Fibroblast of lung (primary cell): Measurements from ENCODE around the gene PPIL6. TPM values are rescaled to one million over a fixed set of nuclear protein-coding genes. Genes with fewer than 3 reads are reported as not detected.

ENCODE experiments used
- DNase-seq, 2 donors: peaks; one replicate each; pipeline versions ENCODE4 v3.0.0 to v3.0.0-alpha.2; 2010; ENCODE audit warnings: low read depth in 2 of 2
- H2AFZ ChIP-seq: 2 replicates; pipeline ENCODE4 v1.5.1; 2012; ENCODE audit warnings: low read length, control low read depth, inconsistent platforms
- H3K27ac ChIP-seq: 2 replicates; pipeline ENCODE4 v1.5.1; 2011; ENCODE audit warnings: low read length, control low read depth; ENCODE audit not compliant: insufficient read depth
- H3K27me3 ChIP-seq: 2 replicates; pipeline ENCODE4 v1.5.1; 2011; ENCODE audit warnings: mild to moderate bottlenecking, low read length; ENCODE audit not compliant: control insufficient read depth, insufficient read depth
- H3K36me3 ChIP-seq: 2 replicates; pipeline ENCODE4 v1.5.1; 2011; ENCODE audit warnings: low read length; ENCODE audit not compliant: control insufficient read depth, insufficient read depth
- H3K4me1 ChIP-seq: 2 replicates; pipeline ENCODE4 v1.5.1; 2011; ENCODE audit warnings: low read length; ENCODE audit not compliant: control insufficient read depth, insufficient read depth; ENCODE audit errors: extremely low read depth
- H3K4me2 ChIP-seq: 2 replicates; pipeline ENCODE4 v1.5.1; 2011; ENCODE audit warnings: low read length, control low read depth; ENCODE audit not compliant: insufficient read depth; ENCODE audit errors: extremely low read depth
- H3K4me3 ChIP-seq, 4 experiments: fragments of 200-600 bp in 1 of 4; sonication (generic) in 1 of 4; replicated peaks in 1 of 4; 2 replicates each; pipeline ENCODE4 v1.5.1; 2011 to 2016; ENCODE audit warnings: low read length in 4 of 4, low read depth in 3 of 4, mild to moderate bottlenecking in 3 of 4, control low read depth in 2 of 4, inconsistent platforms in 1 of 4, mixed read lengths in 1 of 4; ENCODE audit not compliant: insufficient read depth in 1 of 4; ENCODE audit errors: control extremely low read depth in 1 of 4
- H3K79me2 ChIP-seq: 2 replicates; pipeline ENCODE4 v1.5.1; 2012; ENCODE audit warnings: mild to moderate bottlenecking, low read length, inconsistent platforms; ENCODE audit not compliant: control insufficient read depth, insufficient read depth
- H3K9ac ChIP-seq: 2 replicates; pipeline ENCODE4 v1.5.1; 2011; ENCODE audit warnings: mild to moderate bottlenecking, low read length, control low read depth; ENCODE audit not compliant: insufficient read depth
- H3K9me3 ChIP-seq: 2 replicates; pipeline ENCODE4 v1.5.1; 2012; ENCODE audit warnings: low read depth, low read length; ENCODE audit not compliant: control insufficient read depth, insufficient read depth
- H4K20me1 ChIP-seq: 2 replicates; pipeline ENCODE4 v1.5.1; 2011; ENCODE audit warnings: low read length; ENCODE audit not compliant: control insufficient read depth, insufficient read depth; ENCODE audit errors: extremely low read depth
- EZH2 ChIP-seq: IDR thresholded peaks from 2 replicates; pipeline ENCODE4 v1.5.1; 2012; ENCODE audit warnings: low read length, control low read depth, mild to moderate bottlenecking; ENCODE audit errors: missing control alignments
- polyA plus RNA-seq, 2 donors: library from polyadenylated mRNA; depleted of rRNA in 1 of 2; stranded (reverse) in 1 of 2; unstranded in 1 of 2; fragments of >200 nt; gene quantifications; 2 replicates each; pipeline ENCODE4 v1.2.1, GENCODE V29; 2011 to 2012; ENCODE audit warnings: missing spikeins in 1 of 2
- total RNA-seq: library from RNA; depleted of rRNA; stranded (reverse); fragments of >200 nt; gene quantifications from 2 replicates; pipeline ENCODE4 v1.2.1, GENCODE V29; 2014
- TF ChIP-seq, protein P1 (sequence below), 2 donors: IDR thresholded peaks in 1 of 2; conservative IDR thresholded peaks in 1 of 2; 1 replicate in 1 of 2; 2 replicates in 1 of 2; pipeline ENCODE4 v1.5.1; 2011 to 2012; ENCODE audit warnings: low read length in 2 of 2, control low read depth in 1 of 2, inconsistent platforms in 1 of 2, low read depth in 1 of 2, mild to moderate bottlenecking in 1 of 2

The PPIL6 gene
- total and polyA plus RNA-seq, 2 donors (not counting 1 experiment from before 2014, with no cell fraction given) = 0.78 to 5.0 TPM

GRCh38 chr6:109396046-109396718 lies 44.2 kb downstream of the PPIL6 start:
- Histone ChIP-seq H3K4me1 (no peaks in the 10 kb centered on the region), H3K36me3 (no peaks in the 10 kb centered on the region), H2AFZ (no peak overlapping the region), H3K9ac (no peak overlapping the region), H3K4me3 (no peak overlapping the region), H4K20me1 (no peaks in the 10 kb centered on the region), H3K27ac (no peak overlapping the region), H3K4me2 (no peak overlapping the region), H3K79me2 (no peaks in the 10 kb centered on the region), H3K9me3 (no peaks in the 10 kb centered on the region), H3K27me3 (no peaks in the 10 kb centered on the region)
- no peak for DNase-seq
- TF ChIP-seq EZH2 = no peak
- TF ChIP-seq, protein P1, sequence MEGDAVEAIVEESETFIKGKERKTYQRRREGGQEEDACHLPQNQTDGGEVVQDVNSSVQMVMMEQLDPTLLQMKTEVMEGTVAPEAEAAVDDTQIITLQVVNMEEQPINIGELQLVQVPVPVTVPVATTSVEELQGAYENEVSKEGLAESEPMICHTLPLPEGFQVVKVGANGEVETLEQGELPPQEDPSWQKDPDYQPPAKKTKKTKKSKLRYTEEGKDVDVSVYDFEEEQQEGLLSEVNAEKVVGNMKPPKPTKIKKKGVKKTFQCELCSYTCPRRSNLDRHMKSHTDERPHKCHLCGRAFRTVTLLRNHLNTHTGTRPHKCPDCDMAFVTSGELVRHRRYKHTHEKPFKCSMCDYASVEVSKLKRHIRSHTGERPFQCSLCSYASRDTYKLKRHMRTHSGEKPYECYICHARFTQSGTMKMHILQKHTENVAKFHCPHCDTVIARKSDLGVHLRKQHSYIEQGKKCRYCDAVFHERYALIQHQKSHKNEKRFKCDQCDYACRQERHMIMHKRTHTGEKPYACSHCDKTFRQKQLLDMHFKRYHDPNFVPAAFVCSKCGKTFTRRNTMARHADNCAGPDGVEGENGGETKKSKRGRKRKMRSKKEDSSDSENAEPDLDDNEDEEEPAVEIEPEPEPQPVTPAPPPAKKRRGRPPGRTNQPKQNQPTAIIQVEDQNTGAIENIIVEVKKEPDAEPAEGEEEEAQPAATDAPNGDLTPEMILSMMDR (conservative IDR thresholded peaks at IDR 0.05 in 1 of 2, IDR thresholded peaks at IDR 0.05 in 1 of 2; ENCODE audit: low read depth in 1 of 2, low read length in 2 of 2) = no peak

- Histone ChIP-seq H3K9ac (no peak overlapping the region), H3K9me3 (no peaks in the 10 kb centered on the region), H3K27me3 (no peaks in the 10 kb centered on the region), H3K4me1 (no peaks in the 10 kb centered on the region), H3K4me3 (no peak overlapping the region), H4K20me1 (no peaks in the 10 kb centered on the region), H3K79me2 (no peaks in the 10 kb centered on the region), H3K27ac (no peak overlapping the region), H2AFZ (no peak overlapping the region), H3K4me2 (no peak overlapping the region), H3K36me3 (no peaks in the 10 kb centered on the region)
- DNase-seq = no peak
- TF ChIP-seq, protein P1 (conservative IDR thresholded peaks at IDR 0.05 in 1 of 2, IDR thresholded peaks at IDR 0.05 in 1 of 2; ENCODE audit: low read depth in 1 of 2, low read length in 2 of 2) = no peak
- no peak for TF ChIP-seq EZH2
These were observed 46.5 kb downstream of the PPIL6 start for GRCh38 chr6:109393886-109394281.

- Histone ChIP-seq H3K36me3 (no peaks in the 10 kb centered on the region), H3K4me2 (no peak overlapping the region), H3K27me3 (no peaks in the 10 kb centered on the region), H3K9ac (no peak overlapping the region), H3K4me1 (no peaks in the 10 kb centered on the region), H4K20me1 (no peaks in the 10 kb centered on the region), H3K27ac (no peak overlapping the region), H2AFZ (no peak overlapping the region), H3K79me2 (no peaks in the 10 kb centered on the region), H3K4me3 (no peak overlapping the region), H3K9me3 (no peaks in the 10 kb centered on the region)
- no peak for DNase-seq
- TF ChIP-seq, protein P1 (conservative IDR thresholded peaks at IDR 0.05 in 1 of 2, IDR thresholded peaks at IDR 0.05 in 1 of 2; ENCODE audit: low read depth in 1 of 2, low read length in 2 of 2) = no peak
- TF ChIP-seq EZH2 = no peak
These were observed 47.1 kb downstream of the PPIL6 start for GRCh38 chr6:109393157-109393885.
